GM21381 (cell line): Measurements from ENCODE around the gene EYS.
"Not testable (repeated sequence)": the region's sequence is repeated elsewhere in the genome, so short reads cannot be mapped to it uniquely, and the experiment has no call there.

Source experiments
- ATAC-seq: cut with Tn5 transposase; IDR thresholded peaks from one replicate; pipeline ENCODE4 v1.9.1; 2021; ENCODE audit warnings: mild to moderate bottlenecking, moderate library complexity; ENCODE audit not compliant: unreplicated experiment

The EYS gene

GRCh38 chr6:64100702-64101303 is 1606.2 kb downstream of the EYS start:
- no peak for ATAC-seq

DNA sequence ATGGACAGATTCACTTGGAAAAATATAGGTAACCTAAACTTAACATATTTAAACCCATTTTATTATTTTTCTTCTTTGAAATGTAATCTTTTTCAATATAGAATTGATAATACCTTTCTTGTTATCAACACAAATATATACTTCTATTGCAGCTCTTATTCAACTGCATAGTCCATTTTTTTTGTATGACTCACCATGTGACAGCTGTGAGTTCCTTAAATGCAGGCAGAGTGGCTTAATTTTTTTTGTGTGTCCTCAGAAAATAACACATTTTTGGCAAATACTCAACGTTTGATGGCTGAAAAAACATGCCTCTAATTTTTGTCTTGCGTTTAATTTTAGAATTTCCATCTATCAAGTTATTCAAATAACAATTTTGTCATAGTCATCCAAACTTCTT is 1616.7 kb downstream of the EYS start:
- ATAC-seq, result no peak

GRCh38 chr6:64085126-64085525 is 1621.9 kb downstream of the EYS start:
- ATAC-seq, result no peak

DNA sequence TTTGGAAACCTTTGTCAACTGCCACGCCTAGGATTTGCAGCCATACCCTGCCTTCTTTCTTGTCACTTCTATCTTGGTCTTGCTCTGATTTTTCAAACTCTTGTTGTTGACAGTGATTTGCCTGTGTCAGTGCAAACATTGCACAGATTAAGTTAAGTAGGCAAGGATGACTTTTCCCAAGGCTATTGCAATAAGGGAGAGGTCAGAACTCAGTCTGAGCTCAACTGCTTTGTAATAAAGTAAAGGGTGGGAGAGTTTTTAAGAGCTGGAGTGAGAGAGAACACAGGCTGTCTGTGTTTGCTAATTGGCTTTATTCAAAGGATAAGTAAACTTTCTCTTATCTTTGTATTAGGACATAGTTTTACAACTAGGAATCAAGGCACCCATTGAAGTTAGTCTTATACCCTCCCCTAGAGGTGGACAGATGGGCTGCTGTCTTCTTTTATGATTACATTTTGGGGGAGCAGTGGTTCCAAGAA is 1622.8 kb downstream of the EYS start:
- ATAC-seq, result no peak

- no peak for ATAC-seq
Measured at GRCh38 chr6:64083261-64083660, 1623.8 kb downstream of the EYS start.

DNA sequence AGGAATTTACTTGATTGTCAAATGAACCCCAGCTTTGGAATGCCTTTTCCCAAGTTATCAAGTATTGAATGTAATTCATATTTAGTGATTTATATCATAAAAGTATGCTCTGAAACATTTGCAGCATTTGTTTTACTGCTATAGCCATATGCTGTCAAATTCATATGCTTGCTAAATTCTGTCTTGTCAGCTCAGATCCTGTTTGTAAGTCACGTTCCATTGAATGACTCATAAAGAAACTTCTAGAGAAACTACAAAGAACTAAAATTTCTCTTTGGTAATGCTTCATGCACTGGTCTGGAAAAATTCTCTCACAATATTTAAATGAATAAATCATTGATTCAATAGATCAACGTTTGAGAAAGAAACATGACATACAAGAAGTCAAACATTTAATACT is 1625.6 kb downstream of the EYS start:
- ATAC-seq, result no peak

- ATAC-seq, result no peak
Measured at GRCh38 chr6:64074981-64075380, 1632.0 kb downstream of the EYS start.

DNA sequence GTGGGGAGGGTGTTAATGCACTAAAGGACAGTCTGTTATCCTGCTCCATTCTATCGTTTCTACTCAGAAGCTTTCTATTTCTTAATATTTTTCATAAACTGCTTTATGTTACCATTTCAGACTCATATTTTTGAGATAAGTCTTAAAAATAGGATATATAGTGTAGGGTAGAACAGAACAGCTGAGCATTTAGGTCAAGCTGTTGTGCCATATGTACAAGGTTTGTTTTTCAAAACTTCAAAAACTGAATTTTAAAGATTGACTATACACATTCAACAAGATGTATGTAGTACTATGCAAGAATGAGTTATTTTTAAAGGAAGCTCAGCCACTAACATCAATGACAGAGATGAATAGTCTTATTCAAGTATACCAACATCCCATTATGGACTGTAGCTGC is 1634.3 kb downstream of the EYS start:
- no peak for ATAC-seq

DNA sequence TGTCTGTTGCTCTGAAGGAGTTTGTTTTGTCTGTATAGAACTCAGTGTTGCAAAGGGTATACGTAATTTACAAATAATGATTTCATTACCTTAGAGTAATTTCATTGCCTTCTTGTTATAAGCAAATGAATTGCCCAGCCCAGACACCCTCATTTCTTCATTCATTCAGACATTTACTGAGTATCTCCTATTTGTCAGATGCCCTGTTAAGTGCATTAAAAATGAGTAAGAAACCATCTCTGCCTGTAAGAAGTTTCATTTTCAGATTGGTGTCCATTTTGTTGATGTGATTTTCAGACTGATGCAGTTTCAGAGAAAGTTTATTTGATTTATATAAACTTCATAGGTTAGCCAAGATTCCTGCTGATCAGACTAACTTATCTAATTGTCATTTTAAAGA is 1642.1 kb downstream of the EYS start:
- ATAC-seq, result no peak

GRCh38 chr6:64062960-64063683 is 1643.9 kb downstream of the EYS start:
- ATAC-seq, result no peak

DNA sequence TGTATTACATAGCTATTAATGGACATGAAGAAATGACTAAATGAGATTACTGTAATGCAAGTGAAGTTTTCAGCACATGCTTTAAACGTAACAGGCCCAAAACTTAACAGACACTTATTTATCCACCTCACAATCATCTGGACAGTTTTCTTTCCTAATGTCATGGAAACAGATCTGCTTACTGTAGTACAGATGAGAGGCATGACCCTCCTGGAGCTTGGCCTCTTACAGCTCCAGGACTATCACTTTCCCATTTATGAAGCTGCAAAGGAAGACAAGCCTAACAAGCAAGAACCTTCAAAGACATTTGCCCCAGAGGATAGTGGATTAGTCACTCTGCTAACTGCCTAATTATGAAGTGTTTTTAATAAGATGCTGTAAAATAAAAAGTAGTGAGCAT is 1652.2 kb downstream of the EYS start:
- no peak for ATAC-seq

DNA sequence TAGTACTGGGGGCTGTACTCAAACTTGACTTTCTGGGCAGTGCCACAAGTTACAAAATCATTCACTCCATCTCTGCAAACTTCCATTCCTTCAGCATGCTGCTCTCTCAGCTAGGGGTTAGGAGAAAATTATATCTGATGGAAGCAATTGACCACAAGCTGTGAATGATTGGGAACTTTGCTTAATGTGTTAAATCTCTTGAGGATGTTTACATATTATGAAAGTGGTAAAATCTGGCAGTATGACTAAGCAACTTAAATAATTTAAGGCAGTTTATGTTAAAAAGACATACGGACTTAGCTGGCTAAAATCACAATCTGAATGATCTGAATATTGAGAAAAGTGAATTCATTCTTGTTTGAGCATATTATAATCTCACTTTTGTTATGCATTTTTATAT is 1656.4 kb downstream of the EYS start:
- no peak for ATAC-seq

DNA sequence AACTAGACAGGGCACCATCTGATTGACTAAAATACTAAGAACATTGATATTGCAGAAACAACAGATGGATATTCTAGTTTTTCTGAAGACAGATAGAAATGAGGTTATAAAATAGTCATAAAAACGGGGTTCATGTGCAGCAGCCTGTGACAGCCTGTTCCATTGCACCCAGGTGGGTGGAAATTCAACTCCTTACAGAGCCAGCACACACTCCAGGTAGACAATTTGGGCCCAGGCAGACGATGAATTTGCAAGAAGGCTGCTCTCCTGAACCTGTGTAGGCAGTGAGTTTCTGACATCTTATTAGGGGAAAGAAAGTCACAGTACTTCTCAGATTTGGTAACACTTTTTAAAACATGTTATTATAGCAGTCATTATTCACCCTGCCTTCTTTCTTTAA is 1657.3 kb downstream of the EYS start:
- ATAC-seq, result no peak

GRCh38 chr6:64046746-64047208 is 1660.2 kb downstream of the EYS start:
- no peak for ATAC-seq

DNA sequence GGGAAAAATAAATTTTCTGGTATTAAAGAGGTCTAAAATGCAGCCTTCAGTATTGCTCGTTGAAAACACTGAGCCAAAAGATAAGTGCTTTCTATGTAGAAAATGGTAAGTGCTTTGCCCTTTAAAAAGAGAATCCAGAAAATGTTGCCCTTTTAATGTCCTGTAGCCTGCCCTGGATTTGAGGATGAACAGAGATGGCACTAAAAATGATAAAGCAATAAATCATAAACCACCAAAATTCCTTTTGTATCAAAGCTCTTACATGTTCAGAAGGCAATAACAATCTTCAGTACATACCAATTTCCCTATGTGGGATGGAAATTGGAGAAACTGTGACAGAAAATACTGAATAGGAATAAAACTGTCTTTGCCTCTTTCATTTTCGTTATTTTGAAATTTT is 1665.7 kb downstream of the EYS start:
- ATAC-seq, result no peak

- no peak for ATAC-seq
Measured at GRCh38 chr6:64040113-64040512, 1666.9 kb downstream of the EYS start.

DNA sequence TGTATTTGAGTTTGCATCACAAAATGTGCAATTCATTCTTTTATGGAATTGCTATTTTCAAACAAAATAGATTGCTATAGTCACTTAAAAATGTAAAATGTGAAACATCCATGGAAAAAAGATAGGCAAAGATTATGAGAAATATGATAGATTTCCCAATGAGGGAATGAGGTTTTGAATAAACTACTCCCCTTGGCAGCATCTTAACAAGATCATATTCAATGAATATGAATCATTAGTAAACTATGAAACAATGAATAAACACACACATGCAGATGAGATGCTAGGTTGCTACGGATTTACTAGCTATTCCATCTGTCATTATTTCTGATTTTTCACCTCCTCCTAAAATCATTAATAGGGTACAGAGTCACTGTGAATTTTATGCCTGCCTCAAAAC is 1669.6 kb downstream of the EYS start:
- ATAC-seq, result no peak

- ATAC-seq, result no peak
Measured at GRCh38 chr6:64034910-64035655, 1671.9 kb downstream of the EYS start.

- no peak for ATAC-seq
Measured at GRCh38 chr6:64034291-64034690, 1672.7 kb downstream of the EYS start.

DNA sequence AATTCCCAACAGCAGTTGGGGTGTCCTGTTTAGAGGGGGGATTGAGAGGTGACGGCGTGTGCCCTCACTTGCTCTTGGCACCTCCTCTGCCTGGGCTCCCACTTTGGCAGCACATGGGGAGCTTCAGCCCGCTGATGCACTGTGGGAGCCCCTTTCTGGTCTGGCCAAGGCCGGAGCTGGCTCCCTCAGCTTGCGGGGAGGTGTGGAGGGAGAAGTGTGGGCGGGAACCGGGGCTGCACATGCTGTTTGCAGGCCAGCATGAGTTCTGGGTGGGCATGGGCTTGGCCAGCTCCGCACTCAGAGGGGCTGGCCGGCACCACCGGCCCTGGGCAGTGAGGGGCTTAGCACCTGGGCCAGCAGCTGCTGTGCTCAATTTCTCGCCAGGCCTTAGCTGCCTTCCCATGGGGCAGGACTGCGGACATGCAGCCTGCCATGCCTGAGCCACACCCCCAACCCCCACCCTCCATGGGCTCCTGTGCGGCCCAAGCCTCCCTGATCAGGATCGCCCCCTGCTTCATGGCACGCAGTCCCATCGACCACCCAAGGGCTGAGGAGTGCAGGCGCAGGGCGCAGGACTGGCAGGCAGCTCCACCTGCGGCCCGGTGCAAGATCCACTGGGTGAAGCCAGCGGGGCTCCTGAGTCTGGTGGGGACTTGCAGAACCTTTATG is 1675.9 kb downstream of the EYS start:
- ATAC-seq, result not testable (repeated sequence)

GRCh38 chr6:64023693-64024092 is 1683.3 kb downstream of the EYS start:
- no peak for ATAC-seq
